Measurements from ENCODE around the gene AKAP1.

Gene AKAP1

DNA sequence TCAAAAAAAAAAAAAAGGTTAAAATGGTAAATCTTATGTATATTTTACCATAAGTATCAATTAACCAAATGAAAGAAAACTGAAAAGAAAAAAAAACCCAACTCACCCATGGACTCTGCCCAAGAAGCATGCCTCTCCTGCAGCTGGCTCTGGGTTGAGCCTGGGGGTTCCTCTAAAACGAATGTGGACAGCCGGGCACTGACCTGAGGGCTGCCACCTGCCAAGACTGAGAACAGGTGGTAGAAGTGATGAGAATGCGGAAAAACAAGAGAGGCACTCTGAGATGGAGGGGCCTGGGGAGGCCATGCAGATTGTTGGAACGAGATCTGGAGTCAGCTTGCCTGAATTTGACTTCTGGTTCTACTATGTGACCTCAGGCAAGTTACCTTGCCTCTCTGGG lies 85.8 kb downstream of the AKAP1 start:
- no peak for DNase-seq
